NCI-H748 treated with DMSO at 0.1 percent for 48 hours (cell line): ENCODE measurements around the gene GTF2IRD1.
"Not testable (repeated sequence)": the region's sequence is repeated elsewhere in the genome, so short reads cannot be mapped to it uniquely, and the experiment has no call there.

Source experiments
- DNase-seq: peaks from one replicate; lab custom pipeline; 2025; lab: John Stamatoyannopoulos, UW

GTF2IRD1 gene

GRCh38 chr7:74604326-74605020, 150.8 kb downstream of the GTF2IRD1 start:
- DNase-seq: no peak

DNA sequence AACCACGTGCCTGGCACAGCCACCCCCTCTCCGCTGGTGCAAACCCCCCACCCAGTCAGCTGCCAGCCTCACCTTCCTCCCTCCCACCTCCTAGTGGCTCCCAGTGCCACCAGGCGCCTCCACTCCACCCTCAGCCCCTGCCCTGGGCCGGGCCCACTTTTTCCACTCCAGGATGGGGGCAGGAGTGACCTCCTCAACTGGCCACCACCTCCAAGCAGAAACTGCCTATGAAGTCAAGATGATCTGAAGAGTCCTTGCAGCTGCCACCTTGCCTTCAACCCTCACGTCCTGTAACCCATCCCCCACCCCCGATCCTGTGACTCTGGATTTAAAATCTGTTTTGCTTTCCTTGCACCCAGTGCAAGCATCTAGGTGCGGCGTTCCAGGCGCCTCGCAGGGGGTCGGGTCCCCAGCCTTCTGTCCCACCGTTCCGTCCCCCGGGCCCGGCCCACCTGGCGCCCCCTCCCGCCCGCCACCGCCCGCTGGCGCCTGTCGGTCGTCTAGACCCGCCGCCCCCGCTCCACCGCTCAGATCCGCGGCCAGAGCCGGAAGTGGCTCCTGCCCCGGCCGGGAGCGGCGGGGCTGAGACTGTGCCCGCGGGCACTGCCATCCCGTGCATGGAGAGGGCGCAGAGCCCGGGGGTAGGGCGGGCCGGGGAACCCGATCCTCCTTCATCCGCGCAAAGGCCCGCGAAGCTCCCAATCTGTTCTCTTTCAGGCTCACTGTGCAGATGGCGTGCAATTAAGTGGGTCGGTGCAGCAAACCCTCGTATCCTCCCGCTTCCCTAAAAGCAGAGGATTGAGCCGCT, 152.6 kb downstream of the GTF2IRD1 start:
- DNase-seq: no peak

DNA sequence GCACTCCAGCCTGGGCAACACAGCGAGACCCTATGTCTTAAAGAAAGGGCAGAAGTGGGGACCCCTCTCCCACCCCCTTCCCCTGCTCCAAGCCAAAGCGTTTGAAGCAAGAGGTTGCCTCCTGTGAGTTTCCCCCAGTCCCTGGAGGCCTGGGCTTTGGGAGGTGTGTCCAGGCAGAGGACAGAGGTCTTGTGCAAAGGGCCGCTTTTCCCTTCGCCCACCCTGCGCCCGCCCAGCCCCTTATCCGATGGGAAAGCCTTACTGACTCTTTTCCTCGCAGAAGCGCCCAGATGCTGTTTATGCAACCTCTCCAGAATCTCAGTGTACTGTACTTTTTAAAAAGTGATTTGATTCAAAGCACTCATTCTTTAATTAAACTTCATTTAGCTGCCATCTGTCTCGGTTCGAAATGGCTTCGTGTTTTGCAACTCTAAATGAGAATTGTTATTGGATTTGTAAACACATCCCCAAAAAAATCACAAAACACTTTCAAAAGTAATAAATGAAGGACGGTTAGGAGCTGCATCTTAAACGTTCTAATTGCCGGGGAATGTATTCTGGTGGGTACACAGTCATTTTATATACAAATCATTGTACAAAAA, 153.3 kb downstream of the GTF2IRD1 start:
- no peak for DNase-seq

GRCh38 chr7:74612015-74612829, 158.5 kb downstream of the GTF2IRD1 start:
- DNase-seq: no peak

DNA sequence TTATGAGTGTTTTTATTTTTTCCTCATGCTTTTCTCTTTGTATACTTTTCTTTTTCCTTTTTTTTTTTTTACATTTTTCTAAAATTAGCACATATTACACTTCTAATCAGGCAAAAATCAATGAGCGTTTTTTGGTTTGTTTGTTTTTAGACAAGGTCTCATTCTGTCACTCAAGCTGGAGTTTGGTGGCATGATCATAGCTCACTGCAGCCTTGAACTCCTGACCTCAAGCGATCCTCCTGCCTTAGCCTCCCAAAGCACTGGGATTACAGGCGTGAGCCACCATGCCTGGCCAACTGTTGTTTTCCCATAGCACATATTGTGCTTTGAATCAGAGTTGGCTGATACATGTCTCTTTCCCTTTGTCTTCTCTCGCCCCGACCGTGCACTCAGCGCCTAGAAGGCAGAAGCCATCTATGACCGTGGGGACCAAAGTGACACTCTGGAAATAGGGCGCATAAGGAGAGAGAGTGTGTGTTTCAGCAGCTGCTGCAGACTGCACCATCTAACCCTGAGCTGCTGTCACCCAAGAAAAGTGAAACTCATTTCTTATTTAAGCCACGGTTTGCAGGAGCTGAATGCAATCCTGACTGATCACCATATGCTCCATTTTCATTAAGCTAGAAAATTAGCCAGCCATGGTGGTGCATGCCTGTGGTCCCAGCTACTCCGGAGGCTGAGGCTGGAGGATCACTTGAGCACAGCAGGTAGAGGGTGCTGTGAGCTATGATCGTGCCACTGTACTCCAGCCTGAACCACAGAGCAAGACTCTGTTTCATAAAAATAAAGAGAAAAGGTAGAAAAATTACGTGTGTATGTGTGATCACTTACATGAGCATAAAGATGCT, 162.5 kb downstream of the GTF2IRD1 start:
- no peak for DNase-seq

GRCh38 chr7:74617180-74617744, 163.6 kb downstream of the GTF2IRD1 start:
- no peak for DNase-seq

GRCh38 chr7:74619235-74619860, 165.6 kb downstream of the GTF2IRD1 start:
- DNase-seq: no peak

DNA sequence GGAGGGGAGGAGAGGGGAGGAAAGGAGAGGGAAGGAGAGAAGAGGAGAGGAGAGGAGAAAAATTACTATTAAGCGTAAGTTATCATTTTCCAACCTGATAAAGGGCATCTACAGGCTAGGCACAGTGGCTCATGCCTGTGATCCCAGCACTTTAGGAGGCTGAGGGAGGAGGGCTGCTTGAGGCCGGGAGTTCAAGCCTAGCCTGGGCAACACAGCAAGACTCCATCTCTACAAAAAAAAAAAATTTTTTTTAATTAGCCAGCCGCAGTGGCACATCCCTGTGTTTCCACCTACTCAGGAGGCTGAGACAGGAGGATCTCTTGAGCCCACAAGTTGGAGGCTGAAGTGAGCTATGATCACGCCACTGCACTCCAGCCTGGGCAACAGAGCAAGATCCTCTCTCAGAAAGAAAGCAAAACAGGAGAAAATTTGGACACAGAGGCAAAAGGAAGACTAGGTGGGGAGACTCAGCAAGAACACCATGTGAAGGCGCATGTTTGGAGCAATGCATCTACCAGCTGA, 168.6 kb downstream of the GTF2IRD1 start:
- DNase-seq: no peak

DNA sequence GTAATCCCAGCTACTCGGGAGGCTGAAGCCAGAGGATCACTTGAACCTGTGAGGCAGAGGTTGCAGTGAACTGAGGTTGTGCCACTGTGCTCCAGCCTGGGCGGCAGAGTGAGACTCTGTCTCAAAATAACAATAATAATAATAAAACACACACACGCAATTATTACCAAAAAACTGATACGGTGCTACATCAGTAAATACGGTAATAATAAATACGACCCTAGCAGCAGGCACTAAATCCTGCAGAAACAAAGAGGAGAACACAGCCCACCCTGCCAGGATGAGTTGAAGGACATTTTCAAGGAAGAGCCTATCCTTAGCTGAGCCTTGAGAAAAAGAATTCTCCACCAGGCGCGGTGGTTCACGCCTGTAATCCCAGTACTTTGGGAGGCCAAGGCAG, 169.4 kb downstream of the GTF2IRD1 start:
- no peak for DNase-seq

DNA sequence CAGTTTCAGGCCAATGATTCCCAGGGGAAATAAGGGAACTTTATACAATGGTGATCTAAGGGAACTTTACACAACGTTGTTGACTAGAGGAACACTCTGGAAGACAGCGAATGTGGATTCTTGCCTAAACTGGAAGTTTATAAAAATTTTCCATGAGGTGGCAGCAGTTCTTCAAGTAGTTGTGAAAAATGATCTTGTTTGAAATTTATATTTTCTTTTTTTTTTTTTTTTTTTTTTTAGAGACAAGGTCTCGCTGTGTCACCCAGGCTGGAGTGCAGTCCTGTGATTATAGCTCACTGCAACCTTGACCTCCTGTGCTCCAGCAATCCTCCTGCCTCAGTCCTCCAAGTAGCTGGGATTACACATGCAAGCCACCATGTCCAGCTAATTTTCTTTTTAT, 171.7 kb downstream of the GTF2IRD1 start:
- no peak for DNase-seq

GRCh38 chr7:74627661-74628411, 174.1 kb downstream of the GTF2IRD1 start:
- no peak for DNase-seq

DNA sequence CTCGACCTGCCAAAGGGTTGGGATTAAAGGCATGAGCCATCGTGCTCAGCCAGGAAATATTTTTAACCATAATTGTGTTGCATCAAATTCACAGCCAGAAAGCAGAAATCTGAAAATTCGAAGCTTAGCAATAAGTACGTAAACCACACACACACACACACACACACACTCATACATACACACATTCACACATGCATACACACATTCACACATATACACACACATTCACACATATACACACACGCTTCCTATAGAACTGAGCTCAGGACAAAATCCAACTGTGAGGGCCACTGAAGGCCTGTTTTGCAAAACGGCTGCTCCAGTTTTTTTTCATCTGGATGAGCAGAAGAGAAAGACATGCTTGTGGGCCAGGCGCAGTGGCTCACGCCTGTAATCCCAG, 178.8 kb downstream of the GTF2IRD1 start:
- DNase-seq: no peak

DNA sequence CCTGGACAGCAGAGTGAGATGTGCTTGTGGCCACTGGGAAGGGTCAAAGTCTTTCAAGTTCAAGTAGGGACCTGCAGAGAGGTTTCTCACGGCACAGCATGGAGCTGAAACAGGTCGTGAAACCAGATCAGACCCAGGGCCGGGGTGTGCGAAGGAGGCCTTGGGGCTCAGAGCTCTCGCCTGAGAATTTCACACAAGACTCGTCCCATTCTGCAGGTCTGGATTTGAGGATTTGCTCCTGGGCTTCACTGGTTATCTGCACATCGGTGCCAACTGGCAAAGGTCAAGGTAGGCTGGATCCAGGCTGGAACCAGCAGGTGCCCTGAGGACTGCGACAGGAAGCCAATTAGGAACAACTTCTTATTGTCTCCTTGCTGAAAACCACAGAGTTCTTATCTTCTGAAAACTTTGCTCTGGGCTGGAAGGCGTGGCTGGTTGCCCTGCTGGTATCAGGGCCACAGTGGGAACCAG, 179.8 kb downstream of the GTF2IRD1 start:
- no peak for DNase-seq

GRCh38 chr7:74637745-74638144, 184.0 kb downstream of the GTF2IRD1 start:
- no peak for DNase-seq

- DNase-seq: not testable (repeated sequence)
These were observed 196.3 kb downstream of the GTF2IRD1 start for GRCh38 chr7:74650055-74650454.

DNA sequence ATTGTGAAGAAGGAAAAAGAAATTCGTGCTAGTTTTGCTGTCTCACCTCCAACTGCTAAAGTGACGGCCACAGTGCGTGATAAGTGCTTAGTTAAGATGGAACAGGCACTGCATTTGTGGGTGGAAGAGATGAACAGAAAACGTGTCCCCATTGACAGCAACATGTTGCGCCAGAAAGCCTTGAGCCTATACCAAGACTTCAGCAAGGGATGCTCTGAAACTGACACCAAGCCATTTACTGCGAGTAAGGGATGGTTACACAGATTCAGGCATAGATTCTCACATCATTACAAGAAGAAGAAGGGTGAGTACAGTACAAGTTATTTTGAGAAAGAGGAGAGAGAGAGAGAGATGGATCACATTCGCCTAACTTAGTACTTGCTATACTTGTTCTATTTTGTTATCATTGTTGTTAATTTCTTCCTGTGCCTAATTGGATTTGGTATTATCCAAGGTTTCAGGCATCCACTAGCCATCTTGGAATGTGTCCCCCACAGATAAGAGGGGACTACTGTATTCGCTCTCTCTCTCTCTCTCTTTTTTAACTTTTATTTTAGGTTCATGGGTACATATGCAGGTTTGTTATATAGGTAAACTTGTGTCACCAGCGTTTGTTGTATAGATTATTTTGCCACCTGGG, 196.9 kb downstream of the GTF2IRD1 start:
- DNase-seq: not testable (repeated sequence)

- DNase-seq: not testable (repeated sequence)
These were observed 197.4 kb downstream of the GTF2IRD1 start for GRCh38 chr7:74651133-74651504.
